T-helper 2 cell treated with Interferon-gamma antibody and Interleukin-4, amounts not matched to agents 100 ng/mL and 5 ng/mL, for 36 hours (primary cell): Measurements from ENCODE around the gene MORN5. TPM values are rescaled to one million over a fixed set of nuclear protein-coding genes. Genes with fewer than 3 reads are reported as not detected.

Experiments used
- intact Hi-C: fragments of 100-400 bp; cut with micrococcal nuclease; formaldehyde crosslinking; loops from one replicate; pipeline ENCODE4 v1.15.1; 2023
- total RNA-seq: library from RNA; stranded (reverse); gene quantifications from 2 replicates; pipeline ENCODE4 v1.2.3, GENCODE V29; 2022

MORN5 gene
- total RNA-seq, 1 donor from 2014 or later: not detected

GRCh38 chr9:122143296-122143695, 16.4 kb upstream of the MORN5 start:
- intact Hi-C loops: no loop called here

- intact Hi-C loops: no loop called here
Observed at GRCh38 chr9:122143876-122144405, 15.8 kb upstream of the MORN5 start.

GRCh38 chr9:122144836-122145591, 14.7 kb upstream of the MORN5 start:
- intact Hi-C loops: no loop called here

- intact Hi-C loops: no loop called here
Observed at GRCh38 chr9:122145592-122145863, 14.2 kb upstream of the MORN5 start.

- intact Hi-C loops: no loop called here
Observed at GRCh38 chr9:122151267-122151828, 8.4 kb upstream of the MORN5 start.

GRCh38 chr9:122155796-122156195, 3.9 kb upstream of the MORN5 start:
- intact Hi-C loops: no loop called here

- intact Hi-C loops: loop anchor here (2.0 kb wide), 2 partner anchors 33 to 57 kb away; no protein-coding TSS in a partner anchor
Observed at GRCh38 chr9:122158202-122158601, 1.5 kb upstream of the MORN5 start.

GRCh38 chr9:122159925-122160246, 178 bp downstream of the MORN5 start:
- intact Hi-C loops: loop anchor here (1.0 to 2.0 kb wide), 4 partner anchors 35 to 104 kb away; partner anchors contain the start of genes MRRF, RBM18 and TTLL11

- intact Hi-C loops: no loop called here
Observed at GRCh38 chr9:122162415-122162814, 2.7 kb downstream of the MORN5 start.

GRCh38 chr9:122164286-122164685, 4.6 kb downstream of the MORN5 start:
- intact Hi-C loops: no loop called here

GRCh38 chr9:122168356-122168755, 8.6 kb downstream of the MORN5 start:
- intact Hi-C loops: no loop called here

- intact Hi-C loops: no loop called here
Observed at GRCh38 chr9:122172131-122172530, 12.4 kb downstream of the MORN5 start.

- intact Hi-C loops: no loop called here
Observed at GRCh38 chr9:122173670-122174069, 14.0 kb downstream of the MORN5 start.

GRCh38 chr9:122176916-122177315, 17.2 kb downstream of the MORN5 start:
- intact Hi-C loops: no loop called here

GRCh38 chr9:122179054-122179689, 19.5 kb downstream of the MORN5 start:
- intact Hi-C loops: no loop called here

- intact Hi-C loops: no loop called here
Observed at GRCh38 chr9:122179690-122180074, 20.0 kb downstream of the MORN5 start.

GRCh38 chr9:122180633-122181032, 20.9 kb downstream of the MORN5 start:
- intact Hi-C loops: no loop called here

- intact Hi-C loops: no loop called here
Observed at GRCh38 chr9:122183501-122183900, 23.8 kb downstream of the MORN5 start.

GRCh38 chr9:122184551-122184950, 24.8 kb downstream of the MORN5 start:
- intact Hi-C loops: no loop called here

- intact Hi-C loops: no loop called here
Observed at GRCh38 chr9:122186301-122186700, 26.6 kb downstream of the MORN5 start.

- intact Hi-C loops: no loop called here
Observed at GRCh38 chr9:122186777-122187470, 27.2 kb downstream of the MORN5 start.

GRCh38 chr9:122188369-122188768, 28.7 kb downstream of the MORN5 start:
- intact Hi-C loops: no loop called here
